ENCODE results near the gene AGXT.

The AGXT gene

GRCh38 chr2:240901986-240902614 is 33.5 kb downstream of the AGXT start:
- no peak for TF ChIP-seq CTCF (IDR thresholded peaks at IDR 0.05; ENCODE audit: insufficient read depth, low read length, missing control alignments)
- ChIA-PET POLR2A (no interaction called here), CTCF (interaction anchor here (1.2 to 1.7 kb wide), 2 partner anchors 10 to 13 kb away, joined by 4 read pairs; no protein-coding TSS in a partner anchor)
- H3K4me3 ChIP-seq (ENCODE audit: low read depth, low read length), result no peak overlapping the region
- no peak for DNase-seq (ENCODE audit: low read depth, low spot score)

- ChIA-PET CTCF (interaction anchor here (1.2 to 1.9 kb wide), 3 partner anchors 10 to 12 kb away, joined by 4 to 7 read pairs (median 4); no protein-coding TSS in a partner anchor), POLR2A (no interaction called here)
- no peak overlapping the region for H3K4me3 ChIP-seq (ENCODE audit: low read depth, low read length)
- no peak for DNase-seq (ENCODE audit: low read depth, low spot score)
- no peak for TF ChIP-seq CTCF (IDR thresholded peaks at IDR 0.05; ENCODE audit: insufficient read depth, low read length, missing control alignments)
Observed at GRCh38 chr2:240902615-240903041, 34.0 kb downstream of the AGXT start.

- no peak for DNase-seq (ENCODE audit: low read depth, low spot score)
- TF ChIP-seq CTCF (IDR thresholded peaks at IDR 0.05; ENCODE audit: insufficient read depth, low read length, missing control alignments), result no peak
- CTCF ChIA-PET, result interaction anchor here (1.9 kb wide), 1 partner anchor 11 kb away, joined by 7 read pairs; no protein-coding TSS in a partner anchor
- no peak overlapping the region for H3K4me3 ChIP-seq (ENCODE audit: low read depth, low read length)
- POLR2A ChIA-PET, result no interaction called here
Observed at GRCh38 chr2:240903191-240904060, 34.8 kb downstream of the AGXT start.

- CTCF ChIA-PET, result interaction anchor here (1.9 kb wide), 1 partner anchor 10 kb away, joined by 7 read pairs; no protein-coding TSS in a partner anchor
- TF ChIP-seq CTCF (IDR thresholded peaks at IDR 0.05; ENCODE audit: insufficient read depth, low read length, missing control alignments), result no peak
- no peak for DNase-seq (ENCODE audit: low read depth, low spot score)
- POLR2A ChIA-PET, result no interaction called here
- H3K4me3 ChIP-seq (ENCODE audit: low read depth, low read length), result no peak overlapping the region
Observed at GRCh38 chr2:240904216-240905175, 35.9 kb downstream of the AGXT start.

- no peak for DNase-seq (ENCODE audit: low read depth, low spot score)
- ChIA-PET CTCF (no interaction called here), POLR2A (no interaction called here)
- no peak for TF ChIP-seq CTCF (IDR thresholded peaks at IDR 0.05; ENCODE audit: insufficient read depth, low read length, missing control alignments)
- H3K4me3 ChIP-seq (ENCODE audit: low read depth, low read length), result no peak overlapping the region
Observed at GRCh38 chr2:240905176-240905781, 36.7 kb downstream of the AGXT start.
